ENCODE data around the gene POLG. TPM values are rescaled to one million over a fixed set of nuclear protein-coding genes. Genes with fewer than 3 reads are reported as not detected.

The POLG gene
- total and polyA plus RNA-seq, 2 of the 4 experiments (the other 2 are of a cell fraction): 19.9 to 30.6 TPM

- Histone ChIP-seq H2AK5ac (ENCODE audit: low read depth, low read length) (no peak overlapping the region), H2BK20ac (ENCODE audit: low read depth, low read length) (no peak overlapping the region), H3K4me1 (ENCODE audit: control insufficient read depth, insufficient read depth, low read length) (no peaks in the 10 kb centered on the region), H3K14ac (replicated peaks; ENCODE audit: low read depth, low read length) (no peak overlapping the region), H2AFZ (replicated peaks; ENCODE audit: low read length, poor library complexity) (no peak overlapping the region), H4K91ac (ENCODE audit: insufficient read depth, low read depth, low read length) (no peak overlapping the region), H3K36me3 (ENCODE audit: control insufficient read depth, insufficient read depth, low read length) (no peaks in the 10 kb centered on the region), H3K9me3 (ENCODE audit: control insufficient read depth, insufficient read depth, low read length) (no peaks in the 10 kb centered on the region; the same call in 1 of the 2 replicates), H3K4ac (ENCODE audit: low read depth, low read length) (no peak overlapping the region), H3K18ac (ENCODE audit: low read depth, low read length) (no peak overlapping the region), H4K5ac (ENCODE audit: low read depth, low read length) (no peak overlapping the region), H4K20me1 (ENCODE audit: insufficient read depth, low read length) (no peaks in the 10 kb centered on the region), H3K4me2 (ENCODE audit: low read depth, low read length) (no peak overlapping the region), H3K56ac (ENCODE audit: extremely low read depth, insufficient read depth, low read length) (no peak overlapping the region), H2AK9ac (replicated peaks; ENCODE audit: low read depth, low read length, poor library complexity) (peak overlapping the region; percentile 34), H4K8ac (ENCODE audit: low read depth in 2 of 2, low read length in 2 of 2) (no peak overlapping the region), H3K4me3 (ENCODE audit: insufficient read depth, low read depth, low read length) (no peak overlapping the region), H3K9me1 (ENCODE audit: insufficient read depth, low read length) (no peaks in the 10 kb centered on the region), H2BK15ac (ENCODE audit: low read depth, low read length) (no peak overlapping the region), H3K9ac (ENCODE audit: low read depth, low read length) (no peak overlapping the region), H3K27me3 (ENCODE audit: control insufficient read depth, insufficient read depth, low read length) (peaks cover 92% of the 10 kb centered on the region), H3K27ac (ENCODE audit: insufficient read depth, low read length) (no peak overlapping the region), H3K79me1 (ENCODE audit: low read depth in 1 of 2, low read length in 2 of 2) (no peaks in the 10 kb centered on the region), H2BK120ac (ENCODE audit: low read depth, low read length) (no peak overlapping the region), H3K23ac (ENCODE audit: low read depth, low read length) (no peak overlapping the region), H2BK5ac (ENCODE audit: low read depth, low read length, poor library complexity, severe bottlenecking) (no peak overlapping the region)
- in situ Hi-C loops (cut with MboI; ENCODE audit: low sequenced_read_pairs): no loop called here
- ChIA-PET POLR2A (ENCODE audit: unreplicated experiment) (no interaction called here), CTCF (no interaction called here)
- 16% methylated on average over 8 of the region's 30 CpGs; no CpG with 5 or more reads in 1 of the 2 experiments for WGBS, 2 experiments (ENCODE audit: extremely low coverage in 2 of 2, insufficient read length in 1 of 2)
- intact Hi-C loops (cut with micrococcal nuclease): no loop called here
- ATAC-seq (ENCODE audit: low read depth) (no peak), DNase-seq (no peak)
- TF ChIP-seq SMC3 (IDR thresholded peaks at IDR 0.05; ENCODE audit: low read depth, low read length): no peak
- TF ChIP-seq BHLHE40 (IDR thresholded peaks at IDR 0.05; ENCODE audit: low read depth, low read length): no peak
- TF ChIP-seq MAFK (IDR thresholded peaks at IDR 0.05; ENCODE audit: low read depth, low read length): no peak
- TF ChIP-seq MXI1 (IDR thresholded peaks at IDR 0.05; ENCODE audit: borderline replicate concordance, low read depth, low read length): no peak
- TF ChIP-seq CEBPB (IDR thresholded peaks at IDR 0.05; ENCODE audit: low read depth, low read length): no peak
- TF ChIP-seq NFE2L2 (IDR thresholded peaks at IDR 0.05; ENCODE audit: low read depth, low read length): no peak
- no peak for TF ChIP-seq POLR2A (IDR thresholded peaks at IDR 0.05; ENCODE audit: low read depth, low read length)
- no peak for TF ChIP-seq FOS (IDR thresholded peaks at IDR 0.05; ENCODE audit: low read depth, low read length)
- no peak for TF ChIP-seq USF2 (IDR thresholded peaks at IDR 0.05; ENCODE audit: low read depth, low read length)
- TF ChIP-seq CHD1 (IDR thresholded peaks at IDR 0.05; ENCODE audit: low read depth, low read length): no peak
- no peak for TF ChIP-seq ELK1 (IDR thresholded peaks at IDR 0.05; ENCODE audit: borderline replicate concordance, low read depth, low read length)
- no peak for TF ChIP-seq RFX5 (IDR thresholded peaks at IDR 0.05; ENCODE audit: low read depth, low read length)
- no peak for TF ChIP-seq CTCF (conservative IDR thresholded peaks at IDR 0.05; ENCODE audit: low read depth, low read length)
- no peak for TF ChIP-seq RCOR1 (IDR thresholded peaks at IDR 0.05; ENCODE audit: insufficient replicate concordance, low read length)
- dilution Hi-C loops (cut with HindIII; ENCODE audit: low sequenced_read_pairs, unreplicated experiment): no loop called here
- no TSS peak for BruUV-seq (replicated peaks)
Measured at GRCh38 chr15:89377842-89378295, 43.2 kb upstream of the POLG start.

Measured in IMR-90 (cell line).